Nucleus accumbens (tissue), 56 donors: Measurements from ENCODE around the gene MAMDC2.

Experiments
- DNase-seq, 56 donors: peaks; one replicate each; lab custom pipeline; 2025; lab: John Stamatoyannopoulos, UW

MAMDC2 gene, protein sequence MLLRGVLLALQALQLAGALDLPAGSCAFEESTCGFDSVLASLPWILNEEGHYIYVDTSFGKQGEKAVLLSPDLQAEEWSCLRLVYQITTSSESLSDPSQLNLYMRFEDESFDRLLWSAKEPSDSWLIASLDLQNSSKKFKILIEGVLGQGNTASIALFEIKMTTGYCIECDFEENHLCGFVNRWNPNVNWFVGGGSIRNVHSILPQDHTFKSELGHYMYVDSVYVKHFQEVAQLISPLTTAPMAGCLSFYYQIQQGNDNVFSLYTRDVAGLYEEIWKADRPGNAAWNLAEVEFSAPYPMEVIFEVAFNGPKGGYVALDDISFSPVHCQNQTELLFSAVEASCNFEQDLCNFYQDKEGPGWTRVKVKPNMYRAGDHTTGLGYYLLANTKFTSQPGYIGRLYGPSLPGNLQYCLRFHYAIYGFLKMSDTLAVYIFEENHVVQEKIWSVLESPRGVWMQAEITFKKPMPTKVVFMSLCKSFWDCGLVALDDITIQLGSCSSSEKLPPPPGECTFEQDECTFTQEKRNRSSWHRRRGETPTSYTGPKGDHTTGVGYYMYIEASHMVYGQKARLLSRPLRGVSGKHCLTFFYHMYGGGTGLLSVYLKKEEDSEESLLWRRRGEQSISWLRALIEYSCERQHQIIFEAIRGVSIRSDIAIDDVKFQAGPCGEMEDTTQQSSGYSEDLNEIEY

DNA sequence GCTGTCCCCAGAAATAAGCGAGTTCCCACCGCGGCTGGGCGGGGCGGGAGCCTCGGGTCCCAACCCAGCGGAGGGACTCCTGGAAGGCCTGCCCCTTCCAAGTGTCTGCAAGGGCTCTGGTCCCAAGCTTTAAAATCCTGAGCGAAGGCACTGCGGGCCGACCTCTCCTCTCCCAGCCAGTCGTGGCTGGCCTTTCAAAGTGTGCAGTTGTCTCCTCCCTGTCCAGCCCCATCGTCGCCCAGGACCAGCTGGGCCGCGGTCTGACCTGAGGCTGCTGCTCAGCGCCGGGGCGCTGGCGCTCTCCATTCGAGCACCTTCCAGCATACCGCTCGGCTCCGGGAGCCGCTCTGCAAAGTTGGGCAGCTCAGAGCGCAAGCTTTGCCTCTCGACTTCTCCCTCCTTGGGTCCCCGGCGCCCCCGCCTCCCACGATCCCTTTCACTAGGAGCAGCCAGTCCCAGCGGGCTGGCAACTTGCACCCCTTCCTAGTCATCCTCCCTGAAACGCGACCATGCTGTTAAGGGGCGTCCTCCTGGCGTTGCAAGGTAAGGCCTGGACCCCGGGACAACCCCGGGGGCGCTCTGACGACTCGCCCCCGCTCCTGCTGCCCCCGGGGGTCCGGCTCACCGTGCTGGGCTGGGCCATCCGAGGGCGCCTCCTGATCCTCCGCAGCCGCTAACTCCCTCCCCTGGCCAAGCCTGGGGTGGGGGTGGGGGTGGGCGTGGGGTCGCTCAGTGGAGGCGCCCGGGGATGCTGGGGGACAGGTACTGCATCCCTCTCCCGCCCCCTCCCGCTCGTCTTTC, at the start of gene MAMDC2:
MAMDC2 (plus strand) TSS at position 160 of the 801 bp plus-strand sequence; CDS start at position 510, 350 bp downstream.
- DNase-seq, result peak in 7 of 56 donors; percentile 2 to 58 (median 19)

DNA sequence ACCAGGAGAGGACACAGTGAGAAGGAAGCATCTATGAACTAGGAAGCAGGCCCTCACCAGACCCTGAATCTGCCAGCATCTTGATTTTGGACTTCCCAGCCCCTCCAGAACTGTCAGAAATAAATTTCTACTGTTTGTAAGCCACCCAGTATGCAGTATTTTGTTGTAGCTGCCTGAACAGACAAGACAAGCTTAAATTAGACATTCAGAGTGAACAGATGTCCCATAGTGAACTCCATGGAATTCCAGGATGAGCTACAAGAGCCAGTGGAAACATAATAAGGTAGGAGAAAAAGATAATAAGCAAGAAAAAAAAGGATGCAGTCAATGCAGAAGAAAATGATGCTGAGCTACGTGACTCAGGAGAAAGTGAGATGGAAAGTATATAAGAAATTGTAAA, 47.8 kb upstream of the MAMDC2 start:
- no peak for DNase-seq

DNA sequence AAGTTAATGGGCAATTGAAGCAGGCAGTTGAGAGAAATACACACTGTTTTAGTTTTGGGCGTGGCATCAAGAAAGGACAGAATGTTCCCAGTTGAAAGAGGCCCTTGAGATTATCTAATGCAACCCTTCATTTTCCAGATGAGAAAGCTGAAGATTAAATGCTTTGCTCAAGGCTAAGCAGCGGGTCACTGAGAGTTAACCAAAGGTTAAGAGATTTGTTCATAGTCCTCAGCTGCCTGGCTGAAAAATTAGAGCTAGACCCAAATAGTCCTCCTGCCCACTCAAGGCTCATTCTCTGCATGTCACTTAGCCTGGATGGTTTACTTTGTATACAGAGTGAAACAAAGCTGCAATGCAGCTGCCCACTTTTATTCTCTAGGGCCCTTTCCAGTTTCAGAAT, 46.7 kb upstream of the MAMDC2 start:
- no peak for DNase-seq

DNA sequence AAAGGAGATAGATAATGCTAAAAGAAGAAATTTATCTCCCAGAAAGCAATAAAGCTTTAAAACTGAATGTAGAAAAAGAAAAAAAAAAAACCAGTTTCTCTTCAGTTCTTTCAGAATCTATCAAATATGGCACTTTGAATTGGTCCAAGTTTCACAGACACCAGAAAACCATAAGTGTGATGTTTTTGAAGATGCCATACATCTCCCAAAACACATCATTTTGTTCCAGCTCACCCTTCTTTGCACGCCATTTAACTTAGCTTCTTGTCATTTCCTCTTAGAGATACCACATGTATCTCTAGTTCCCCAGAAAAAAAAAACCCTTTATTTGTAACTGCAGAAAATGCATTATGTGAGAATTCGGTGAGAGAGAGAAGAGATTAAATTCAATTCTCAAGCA, 46.1 kb upstream of the MAMDC2 start:
- DNase-seq, result no peak

DNA sequence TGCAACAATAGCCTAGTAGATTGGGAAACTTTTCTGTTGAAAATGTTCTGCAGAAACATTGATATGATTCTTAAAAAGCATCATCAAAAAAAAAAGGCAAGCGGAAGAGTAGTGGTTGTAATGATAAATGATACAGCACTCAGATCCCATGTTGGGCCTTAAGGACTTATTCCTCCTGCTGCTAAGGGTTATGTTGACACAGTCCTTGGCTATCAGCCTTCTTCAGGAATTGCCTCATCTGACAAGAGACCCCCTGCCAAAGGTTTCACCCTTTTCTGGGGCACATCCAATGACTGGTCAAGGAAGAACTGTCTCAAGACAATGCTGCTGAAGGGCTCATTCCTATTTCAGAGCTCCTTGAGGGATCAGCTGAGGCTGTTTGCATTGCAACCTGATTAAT, 44.3 kb upstream of the MAMDC2 start:
- DNase-seq, result no peak

DNA sequence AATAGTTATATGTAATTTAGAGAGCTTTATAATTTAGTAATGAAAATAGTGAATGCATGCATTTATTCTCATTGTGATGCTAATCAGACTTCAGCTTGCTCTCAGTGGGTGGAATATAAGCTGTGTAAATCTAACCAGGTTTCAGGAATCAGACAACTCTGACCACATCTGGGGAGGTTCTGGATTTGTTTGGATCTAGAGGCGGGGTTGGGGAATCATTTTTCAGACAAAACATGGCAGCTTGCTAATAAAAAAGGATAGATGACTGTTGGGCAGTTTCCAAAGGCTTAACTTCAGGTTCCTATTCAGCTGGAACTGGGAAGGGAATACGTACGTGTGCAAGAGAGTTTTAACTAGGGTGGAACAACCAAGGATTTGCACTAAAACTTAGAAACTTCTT, 43.2 kb upstream of the MAMDC2 start:
- no peak for DNase-seq

DNA sequence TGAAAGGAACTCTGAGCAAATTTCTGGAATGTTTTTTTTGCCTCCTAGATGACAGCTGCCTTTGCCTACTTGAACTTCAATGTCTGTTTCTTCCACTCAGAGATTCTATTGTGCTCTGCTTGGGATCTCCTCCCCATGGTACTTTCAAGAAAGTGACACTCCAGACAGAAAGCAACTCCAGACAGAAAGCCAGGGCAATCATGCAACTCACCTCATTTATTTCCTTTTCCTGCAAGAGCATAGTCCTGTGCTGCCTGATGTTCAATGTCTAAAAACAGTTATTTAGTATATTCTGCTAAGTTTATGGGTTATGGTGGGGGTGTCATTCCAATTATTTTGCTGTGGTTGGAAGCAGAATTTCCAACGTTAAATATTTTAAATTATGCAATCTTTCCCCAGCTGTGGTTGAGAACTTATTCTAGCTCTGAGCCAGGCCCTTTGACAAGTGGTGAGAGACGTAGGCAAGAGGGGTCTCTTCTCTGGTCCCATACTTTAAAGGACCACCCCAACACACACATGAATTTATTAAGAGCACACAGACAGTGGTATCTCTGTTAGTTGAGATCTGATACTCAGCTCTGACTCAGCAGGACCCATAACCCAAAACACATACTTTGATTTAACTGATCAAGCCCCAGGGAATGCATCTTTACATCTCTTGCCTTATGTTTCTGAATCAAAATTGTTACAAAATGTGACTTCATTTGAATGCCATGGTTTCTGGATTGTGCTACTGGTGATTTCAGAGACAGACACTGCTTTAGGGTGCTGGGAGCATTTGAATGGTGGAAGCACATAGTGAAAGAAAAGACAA, 39.5 kb upstream of the MAMDC2 start:
- DNase-seq, result no peak

DNA sequence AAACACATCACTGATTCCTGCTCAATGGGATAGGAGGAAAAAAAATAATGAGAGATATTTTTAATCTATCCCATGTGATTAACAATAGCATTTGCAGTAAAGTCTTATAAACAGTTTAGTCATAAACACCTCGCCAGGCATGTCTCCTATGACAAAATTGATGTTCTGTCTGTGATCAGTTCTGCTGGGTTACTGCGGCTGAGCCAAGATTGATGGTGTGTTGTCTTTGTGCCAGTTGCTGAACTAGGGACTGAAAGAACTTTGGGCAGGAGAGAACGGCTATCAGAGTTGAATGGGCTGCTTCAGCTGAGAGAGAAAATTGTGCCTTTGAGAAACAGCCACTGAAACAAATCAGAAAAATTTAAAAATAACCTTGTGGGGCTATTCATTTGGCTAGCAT, 37.3 kb upstream of the MAMDC2 start:
- no peak for DNase-seq

DNA sequence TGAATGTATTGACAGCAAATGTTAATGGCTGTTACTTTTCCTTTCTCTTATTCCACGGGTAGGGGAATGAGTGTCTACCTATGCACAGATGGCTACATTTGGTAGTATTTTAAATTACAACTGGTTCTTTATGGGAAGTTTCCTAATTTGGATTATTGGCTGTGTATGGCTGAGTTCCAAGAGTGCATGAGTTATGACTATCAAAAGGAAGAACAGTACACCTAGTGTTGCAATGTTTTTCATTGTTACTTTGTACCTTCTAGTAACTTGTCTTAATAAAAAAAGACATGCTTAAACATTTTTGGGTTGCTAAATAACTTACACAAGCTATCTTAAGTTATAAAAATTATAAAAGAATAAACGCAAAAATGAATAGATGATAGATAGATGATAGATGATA, 35.8 kb upstream of the MAMDC2 start:
- DNase-seq, result no peak

DNA sequence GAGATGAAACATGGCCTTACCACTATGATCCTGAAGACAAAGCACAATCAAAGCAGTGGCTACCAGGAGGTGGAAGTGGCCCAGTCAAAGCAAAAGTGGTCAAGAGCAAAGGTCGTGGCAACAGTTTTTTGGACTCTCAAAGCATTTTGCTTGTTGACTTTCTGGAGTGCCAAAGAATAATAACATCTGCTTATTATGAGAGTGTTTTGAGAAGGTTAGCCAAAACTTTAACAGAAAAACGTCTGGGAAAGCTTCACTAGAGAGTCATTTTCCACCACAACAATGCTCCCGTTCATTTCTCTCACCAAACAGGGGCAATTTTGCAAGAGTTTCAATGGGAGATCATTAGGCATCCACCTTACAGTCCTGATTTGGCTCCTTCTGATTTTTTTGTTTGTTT, 33.6 kb upstream of the MAMDC2 start:
- DNase-seq, result no peak

DNA sequence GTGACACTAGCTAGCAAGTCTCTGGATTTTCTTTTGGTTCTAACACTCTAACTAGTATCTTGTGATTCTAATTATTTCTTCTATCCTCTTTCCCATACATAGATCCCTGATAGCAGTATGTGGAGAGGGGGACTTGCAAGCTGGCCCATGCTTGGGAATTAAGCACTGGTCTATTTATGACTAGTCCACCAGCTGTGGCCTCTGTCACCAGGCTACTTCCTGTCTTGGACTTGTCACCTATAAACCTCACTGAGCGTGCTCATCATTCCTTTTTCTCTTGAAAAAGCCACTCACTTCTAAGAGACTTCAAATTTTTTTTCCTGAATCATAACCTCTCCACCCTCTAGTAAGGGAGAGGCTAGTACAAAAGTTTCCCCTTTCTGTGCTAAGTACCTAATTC, 32.3 kb upstream of the MAMDC2 start:
- DNase-seq, result no peak

DNA sequence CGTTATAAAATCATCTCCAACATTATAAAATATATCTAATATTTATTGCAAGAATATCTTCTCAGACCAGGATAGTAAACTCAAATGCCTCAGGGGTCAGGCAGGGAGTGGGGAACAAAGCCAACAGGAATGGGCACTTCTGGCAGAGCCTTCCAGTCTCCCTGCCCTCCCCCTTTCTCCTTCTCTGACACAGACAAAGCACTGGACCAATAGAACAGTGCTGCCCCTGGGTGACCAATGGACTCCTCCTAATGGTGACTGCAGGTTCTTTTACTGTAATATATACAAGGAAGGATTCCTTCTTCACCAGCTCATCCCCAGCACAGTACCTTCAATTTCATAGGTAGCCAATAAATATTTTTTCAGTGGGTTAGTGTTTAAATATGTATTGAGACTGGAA, 31.1 kb upstream of the MAMDC2 start:
- no peak for DNase-seq

DNA sequence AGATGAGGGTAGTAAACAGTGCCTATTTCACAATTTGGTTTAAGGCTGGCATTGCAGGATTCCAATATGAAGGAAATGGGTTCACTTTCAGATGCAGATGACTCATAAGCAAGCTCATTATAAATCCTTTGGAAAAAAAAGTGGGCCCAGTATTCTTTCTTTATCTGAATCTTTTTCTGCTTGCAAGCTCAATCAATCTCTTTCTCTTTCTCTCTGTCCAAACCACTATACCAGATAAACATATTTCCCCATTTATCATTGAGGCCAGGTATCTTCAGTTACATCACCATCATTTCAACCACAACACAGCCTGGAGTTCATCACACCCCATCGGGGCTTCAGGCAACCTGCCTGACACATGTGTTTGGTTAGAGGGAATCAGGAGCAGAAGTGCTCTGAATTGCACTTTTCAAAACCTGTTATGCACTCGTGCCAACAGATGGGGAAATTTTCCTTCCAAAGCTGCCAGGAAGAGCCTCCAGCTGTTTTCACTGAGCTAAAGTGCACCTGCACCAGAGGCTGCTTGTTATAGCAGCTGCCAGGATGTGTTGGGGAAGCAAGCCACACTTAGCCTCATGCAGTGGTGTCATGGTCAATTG, 30.0 kb upstream of the MAMDC2 start:
- DNase-seq, result no peak

DNA sequence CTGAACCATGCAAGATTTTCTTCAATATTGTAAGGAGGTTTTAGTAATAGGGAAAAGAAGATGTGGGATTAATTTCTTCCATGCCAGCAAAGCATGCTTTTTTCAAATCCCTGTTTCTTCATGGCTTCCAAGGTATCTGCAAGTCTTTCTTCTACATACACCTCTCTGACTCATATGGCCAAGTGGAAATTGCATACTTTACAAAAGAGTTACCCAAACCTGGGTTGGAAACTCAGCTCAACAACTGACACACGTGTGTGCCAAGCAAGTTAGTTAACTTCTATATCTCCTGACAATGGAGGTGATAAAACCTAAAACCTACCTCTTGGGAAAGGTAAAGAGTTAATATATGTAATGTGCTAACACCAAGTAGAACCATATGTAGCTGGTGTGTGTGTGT, 28.5 kb upstream of the MAMDC2 start:
- DNase-seq, result no peak

DNA sequence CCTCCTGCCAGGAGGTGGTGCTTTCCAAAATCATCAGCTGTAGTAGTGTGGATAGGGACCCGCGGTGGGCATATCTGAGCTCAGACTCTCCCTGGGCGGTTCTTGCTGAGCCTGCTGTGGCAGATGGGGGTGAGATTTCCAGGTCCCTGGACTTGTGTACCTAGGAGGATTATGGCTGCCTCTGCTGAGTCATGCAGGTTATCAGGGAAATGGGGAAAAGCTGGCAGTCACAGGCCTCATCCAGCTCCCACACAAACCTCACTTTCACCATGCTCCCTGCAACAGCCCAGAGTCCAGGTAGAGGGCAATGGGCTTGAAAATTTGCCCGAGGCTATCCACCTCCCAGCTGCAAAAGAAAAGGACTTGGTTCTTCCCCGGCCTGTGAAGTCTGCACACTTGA, 23.4 kb upstream of the MAMDC2 start:
- no peak for DNase-seq

DNA sequence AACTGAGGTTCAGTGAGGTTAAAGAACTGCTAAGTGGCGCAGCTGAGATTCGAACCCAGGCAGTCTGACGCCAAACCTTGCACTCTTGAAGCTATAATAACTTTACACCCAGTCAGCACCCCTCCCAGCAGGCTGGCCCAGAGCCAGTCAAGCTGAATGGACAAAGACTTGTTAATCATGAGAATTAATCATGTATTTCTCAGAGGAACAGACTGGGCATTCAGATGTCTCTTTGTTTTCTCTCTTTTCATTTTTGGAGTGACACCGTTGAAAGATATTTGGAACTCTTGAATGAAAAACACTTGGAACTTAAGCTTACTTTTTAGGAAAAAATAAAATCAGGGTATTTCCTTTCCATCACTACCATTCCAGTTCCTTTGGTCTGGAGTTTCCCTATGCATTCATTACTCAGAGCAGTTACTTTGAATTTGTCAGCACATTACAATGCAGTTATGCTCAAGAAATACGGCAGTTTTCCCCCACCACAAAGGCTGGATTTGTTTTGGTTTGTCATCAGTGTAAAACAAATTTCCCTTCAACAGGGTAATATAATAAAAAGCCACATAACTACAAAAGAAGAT, 22.6 kb upstream of the MAMDC2 start:
- DNase-seq, result peak in 45 of 56 donors; percentile 6 to 86 (median 40)

DNA sequence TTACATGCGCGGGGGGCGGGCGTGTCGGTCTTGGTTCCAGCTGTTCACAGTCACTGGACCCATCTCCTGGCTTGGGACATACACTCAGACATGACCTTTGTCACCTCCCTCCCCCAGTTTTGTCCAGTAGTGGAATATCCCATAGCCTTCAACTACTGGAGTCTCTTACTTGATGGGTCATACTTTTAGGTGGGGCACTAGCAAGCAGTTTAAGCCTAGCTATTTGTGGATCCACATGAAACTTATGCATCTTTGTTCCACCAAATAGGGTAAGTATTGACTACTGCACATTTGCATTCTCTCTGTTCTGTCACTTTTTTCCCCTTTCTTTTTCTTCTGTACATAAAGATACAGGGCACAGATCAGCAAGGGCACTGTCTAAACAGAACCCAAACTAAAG, 15.4 kb upstream of the MAMDC2 start:
- no peak for DNase-seq

DNA sequence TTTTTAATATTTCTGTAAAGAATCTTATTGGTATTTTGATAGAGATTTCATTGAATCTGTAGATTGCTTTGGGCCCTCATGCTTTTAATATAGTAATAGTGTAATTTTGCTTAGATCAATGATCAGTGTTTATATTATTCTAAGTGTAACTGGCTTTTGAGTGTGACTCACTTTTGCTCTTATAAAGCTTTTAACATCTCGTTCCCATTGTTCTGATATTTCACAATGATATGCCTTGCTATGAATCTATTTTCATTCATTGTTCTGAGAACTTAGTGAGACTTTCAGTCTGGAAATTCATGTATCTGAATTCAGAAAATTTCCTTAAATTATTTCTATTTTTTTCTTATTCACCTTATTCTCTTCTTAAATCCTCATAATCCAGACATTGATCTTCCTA, 13.5 kb upstream of the MAMDC2 start:
- DNase-seq, result no peak

DNA sequence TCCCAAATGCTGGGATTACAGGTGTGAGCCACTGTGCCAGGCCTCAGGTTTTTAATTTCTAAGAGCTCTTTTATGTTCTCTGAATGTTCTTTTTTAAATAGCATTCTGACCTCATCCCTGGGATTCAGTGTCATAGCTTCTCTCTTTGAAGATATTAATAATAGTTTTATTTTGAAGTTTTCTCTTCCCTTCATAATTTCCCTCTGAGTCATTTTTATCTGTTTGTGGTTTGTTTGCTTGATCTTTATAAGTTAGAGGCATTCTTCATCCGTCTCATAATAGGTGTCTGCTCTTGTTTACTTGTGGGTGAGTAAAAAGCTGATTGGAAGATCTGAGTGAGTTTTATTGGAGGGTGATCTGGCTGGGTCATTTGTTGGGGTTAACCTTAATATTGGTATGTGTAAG, 12.5 kb upstream of the MAMDC2 start:
- no peak for DNase-seq

DNA sequence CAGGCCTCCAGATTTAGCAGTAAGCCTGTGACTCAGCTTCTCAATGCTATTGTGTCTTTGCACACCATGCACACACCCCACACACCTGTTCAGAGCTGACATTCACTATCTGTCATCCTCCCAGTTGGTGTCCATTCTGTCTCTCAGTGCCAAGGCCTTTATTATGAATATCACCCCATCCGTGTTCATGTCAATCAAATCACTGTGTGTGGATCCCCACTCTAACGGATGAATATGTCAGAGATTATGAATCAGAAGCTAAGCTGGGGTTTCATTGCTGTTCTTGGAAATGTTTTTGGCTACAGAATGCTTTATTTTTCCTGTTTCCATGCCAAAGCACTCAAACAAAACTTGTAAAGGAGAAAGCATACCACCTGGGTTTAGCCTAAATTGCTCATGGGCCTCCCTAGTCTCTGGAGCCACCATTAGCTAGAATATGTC, 9.4 kb upstream of the MAMDC2 start:
- DNase-seq, result peak in 5 of 56 donors; percentile 9 to 32 (median 16)
